Prostate gland (tissue), 2 donors: ENCODE results near the gene CCDC149.

ENCODE experiments used
- CTCF ChIP-seq, 4 experiments: fragments of 200-600 bp in 2 of 4; fragments of 450-650 bp in 2 of 4; sonication (generic) in 2 of 4; IDR thresholded peaks; 1 replicate in 3 of 4; 2 replicates in 1 of 4; pipeline ENCODE4 v1.5.1; 2016 to 2019; ENCODE audit warnings: antibody characterized with exemption in 4 of 4, mild to moderate bottlenecking in 2 of 4, moderate library complexity in 2 of 4
- POLR2A ChIP-seq: fragments of 450-650 bp; IDR thresholded peaks from one replicate; pipeline ENCODE4 v1.6.1; 2016; ENCODE audit warnings: antibody characterized with exemption, mild to moderate bottlenecking
- POLR2AphosphoS5 ChIP-seq: sonication (generic); formaldehyde crosslinking; IDR thresholded peaks from one replicate; pipeline ENCODE4 v1.6.1; 2017; ENCODE audit warnings: antibody characterized with exemption

- TF ChIP-seq CTCF (IDR thresholded peaks at IDR 0.05) (no peak), POLR2AphosphoS5 (no peak), POLR2A (no peak)
These were observed 22.9 kb downstream of the CCDC149 start for GRCh38 chr4:24889991-24890390.
